Vagina (tissue), 2 donors: ENCODE data around the gene CNN3.

ENCODE experiments used
- CTCF ChIP-seq, 3 experiments: fragments of 450-650 bp in 2 of 3; fragments of 200-600 bp in 1 of 3; sonication (generic) in 1 of 3; IDR thresholded peaks; one replicate each; pipeline ENCODE4 v1.5.1; 2017 to 2019; ENCODE audit warnings: antibody characterized with exemption in 3 of 3, mild to moderate bottlenecking in 2 of 3, moderate library complexity in 2 of 3
- POLR2A ChIP-seq, 2 donors: fragments of 450-650 bp; IDR thresholded peaks; one replicate each; pipeline ENCODE4 v1.6.1; 2017; ENCODE audit warnings: antibody characterized with exemption in 2 of 2, mild to moderate bottlenecking in 2 of 2, moderate library complexity in 2 of 2

- no peak for TF ChIP-seq CTCF (IDR thresholded peaks at IDR 0.05)
- TF ChIP-seq POLR2A (IDR thresholded peaks at IDR 0.05) = no peak
These were observed 21.7 kb downstream of the CNN3 start for GRCh38 chr1:94905207-94905606.
